HG02884 (cell line): ENCODE data around the gene ADAD2.
"Not testable (repeated sequence)": the region's sequence is repeated elsewhere in the genome, so short reads cannot be mapped to it uniquely, and the experiment has no call there.

Experiments
- ATAC-seq: cut with Tn5 transposase; IDR thresholded peaks from one replicate; pipeline ENCODE4 v1.9.1; 2021; ENCODE audit warnings: mild to moderate bottlenecking, moderate library complexity; ENCODE audit not compliant: unreplicated experiment

Gene ADAD2

GRCh38 chr16:84195201-84196093 lies 4.5 kb downstream of the ADAD2 start:
- ATAC-seq: no peak

GRCh38 chr16:84196101-84196500 lies 5.1 kb downstream of the ADAD2 start:
- ATAC-seq: no peak

GRCh38 chr16:84196727-84197394 lies 5.9 kb downstream of the ADAD2 start:
- ATAC-seq: no peak

- ATAC-seq: no peak
These were observed 6.6 kb downstream of the ADAD2 start for GRCh38 chr16:84197466-84198128.

GRCh38 chr16:84198401-84198800 lies 7.4 kb downstream of the ADAD2 start:
- no peak for ATAC-seq

GRCh38 chr16:84199097-84199496 lies 8.1 kb downstream of the ADAD2 start:
- ATAC-seq: no peak

GRCh38 chr16:84199861-84200260 lies 8.9 kb downstream of the ADAD2 start:
- no peak for ATAC-seq

GRCh38 chr16:84204551-84204950 lies 13.6 kb downstream of the ADAD2 start:
- not testable (repeated sequence) for ATAC-seq

- ATAC-seq: not testable (repeated sequence)
These were observed 14.2 kb downstream of the ADAD2 start for GRCh38 chr16:84205123-84205522.

- no peak for ATAC-seq
These were observed 15.2 kb downstream of the ADAD2 start for GRCh38 chr16:84205976-84206691.

- no peak for ATAC-seq
These were observed 16.3 kb downstream of the ADAD2 start for GRCh38 chr16:84207251-84207650.

GRCh38 chr16:84207879-84208278 lies 16.9 kb downstream of the ADAD2 start:
- no peak for ATAC-seq

- ATAC-seq: no peak
These were observed 19.0 kb downstream of the ADAD2 start for GRCh38 chr16:84209989-84210388.

GRCh38 chr16:84212154-84212553 lies 21.2 kb downstream of the ADAD2 start:
- no peak for ATAC-seq

GRCh38 chr16:84212631-84213030 lies 21.7 kb downstream of the ADAD2 start:
- ATAC-seq: no peak

GRCh38 chr16:84214451-84215066 lies 23.6 kb downstream of the ADAD2 start:
- ATAC-seq: no peak

- no peak for ATAC-seq
These were observed 24.6 kb downstream of the ADAD2 start for GRCh38 chr16:84215531-84215930.

GRCh38 chr16:84216144-84216543 lies 25.2 kb downstream of the ADAD2 start:
- ATAC-seq: not testable (repeated sequence)

GRCh38 chr16:84218176-84218823 lies 27.3 kb downstream of the ADAD2 start:
- ATAC-seq: no peak

GRCh38 chr16:84218956-84219355 lies 28.0 kb downstream of the ADAD2 start:
- no peak for ATAC-seq
